AG08396 (cell line): ENCODE measurements around the gene LRMDA.

Source experiments
- DNase-seq: peaks from one replicate; pipeline ENCODE4 v3.0.0; 2012; ENCODE audit warnings: low spot score, mixed read lengths

The LRMDA gene

GRCh38 chr10:75476985-75477384, 45.6 kb downstream of the LRMDA start:
- DNase-seq = no peak

GRCh38 chr10:75477680-75478079, 46.3 kb downstream of the LRMDA start:
- DNase-seq = no peak

- no peak for DNase-seq
These were observed 49.0 kb downstream of the LRMDA start for GRCh38 chr10:75480374-75480773.

GRCh38 chr10:75483188-75483587, 51.8 kb downstream of the LRMDA start:
- no peak for DNase-seq

GRCh38 chr10:75484717-75485116, 53.3 kb downstream of the LRMDA start:
- no peak for DNase-seq

- no peak for DNase-seq
These were observed 55.2 kb downstream of the LRMDA start for GRCh38 chr10:75486591-75486990.

- no peak for DNase-seq
These were observed 55.8 kb downstream of the LRMDA start for GRCh38 chr10:75487087-75487754.

GRCh38 chr10:75487755-75488125, 56.3 kb downstream of the LRMDA start:
- no peak for DNase-seq

- no peak for DNase-seq
These were observed 60.9 kb downstream of the LRMDA start for GRCh38 chr10:75492173-75492925.

GRCh38 chr10:75493464-75493863, 62.0 kb downstream of the LRMDA start:
- no peak for DNase-seq

- no peak for DNase-seq
These were observed 64.2 kb downstream of the LRMDA start for GRCh38 chr10:75495434-75496190.

- no peak for DNase-seq
These were observed 64.8 kb downstream of the LRMDA start for GRCh38 chr10:75496191-75496567.

- DNase-seq = peak; percentile 27
These were observed 66.8 kb downstream of the LRMDA start for GRCh38 chr10:75497997-75498883.

GRCh38 chr10:75498884-75499350, 67.5 kb downstream of the LRMDA start:
- DNase-seq = no peak

- DNase-seq = no peak
These were observed 68.2 kb downstream of the LRMDA start for GRCh38 chr10:75499556-75500160.

- DNase-seq = no peak
These were observed 71.0 kb downstream of the LRMDA start for GRCh38 chr10:75502389-75502788.

- no peak for DNase-seq
These were observed 71.4 kb downstream of the LRMDA start for GRCh38 chr10:75502838-75503237.

GRCh38 chr10:75505293-75505692, 73.9 kb downstream of the LRMDA start:
- DNase-seq = no peak

- no peak for DNase-seq
These were observed 74.5 kb downstream of the LRMDA start for GRCh38 chr10:75505840-75506506.

- no peak for DNase-seq
These were observed 75.5 kb downstream of the LRMDA start for GRCh38 chr10:75506930-75507329.

GRCh38 chr10:75507469-75507868, 76.0 kb downstream of the LRMDA start:
- no peak for DNase-seq
